Ovary (tissue), 3 donors: Measurements from ENCODE around the gene THEMIS2.

Source experiments
- CTCF ChIP-seq, 3 donors: fragments of 450-650 bp in 2 of 3; fragments of 200-600 bp in 1 of 3; IDR thresholded peaks; one replicate each; pipeline versions ENCODE4 v1.5.1 to v1.8.0; 2016 to 2022; ENCODE audit warnings: antibody characterized with exemption in 3 of 3, mild to moderate bottlenecking in 1 of 3
- EP300 ChIP-seq: sonication (generic); formaldehyde crosslinking; IDR thresholded peaks from one replicate; pipeline ENCODE4 v1.6.1; 2017; ENCODE audit warnings: antibody characterized with exemption
- POLR2A ChIP-seq: fragments of 450-650 bp; IDR thresholded peaks from one replicate; pipeline ENCODE4 v1.6.1; 2017; ENCODE audit warnings: antibody characterized with exemption, mild to moderate bottlenecking, moderate library complexity
- donor health status: DM: no; HTN: no; CAD: no.

- TF ChIP-seq CTCF (IDR thresholded peaks at IDR 0.05) (no peak), EP300 (no peak), POLR2A (no peak)
Measured at GRCh38 chr1:27824411-27824810, 47.9 kb upstream of the THEMIS2 start.
